Measurements from ENCODE around the gene RBM45.

- no peak for TF ChIP-seq EZH2 (IDR thresholded peaks at IDR 0.05; ENCODE audit: low read length)
- no peak for TF ChIP-seq CTCF (optimal IDR thresholded peaks at IDR 0.05 in 1 of 3, IDR thresholded peaks at IDR 0.05 in 1 of 3, conservative IDR thresholded peaks at IDR 0.05 in 1 of 3; ENCODE audit: extremely low read depth in 1 of 3, insufficient read depth in 2 of 3, low read length in 3 of 3)
Observed at GRCh38 chr2:178142274-178143065, 30.2 kb downstream of the RBM45 start.
